Epidermal melanocyte (primary cell): ENCODE measurements around the gene ADRB2.

Experiments used
- DNase-seq: peaks from one replicate; pipeline ENCODE4 v3.0.0; 2011; ENCODE audit warnings: low spot score; ENCODE audit not compliant: insufficient read length

ADRB2 gene

DNA sequence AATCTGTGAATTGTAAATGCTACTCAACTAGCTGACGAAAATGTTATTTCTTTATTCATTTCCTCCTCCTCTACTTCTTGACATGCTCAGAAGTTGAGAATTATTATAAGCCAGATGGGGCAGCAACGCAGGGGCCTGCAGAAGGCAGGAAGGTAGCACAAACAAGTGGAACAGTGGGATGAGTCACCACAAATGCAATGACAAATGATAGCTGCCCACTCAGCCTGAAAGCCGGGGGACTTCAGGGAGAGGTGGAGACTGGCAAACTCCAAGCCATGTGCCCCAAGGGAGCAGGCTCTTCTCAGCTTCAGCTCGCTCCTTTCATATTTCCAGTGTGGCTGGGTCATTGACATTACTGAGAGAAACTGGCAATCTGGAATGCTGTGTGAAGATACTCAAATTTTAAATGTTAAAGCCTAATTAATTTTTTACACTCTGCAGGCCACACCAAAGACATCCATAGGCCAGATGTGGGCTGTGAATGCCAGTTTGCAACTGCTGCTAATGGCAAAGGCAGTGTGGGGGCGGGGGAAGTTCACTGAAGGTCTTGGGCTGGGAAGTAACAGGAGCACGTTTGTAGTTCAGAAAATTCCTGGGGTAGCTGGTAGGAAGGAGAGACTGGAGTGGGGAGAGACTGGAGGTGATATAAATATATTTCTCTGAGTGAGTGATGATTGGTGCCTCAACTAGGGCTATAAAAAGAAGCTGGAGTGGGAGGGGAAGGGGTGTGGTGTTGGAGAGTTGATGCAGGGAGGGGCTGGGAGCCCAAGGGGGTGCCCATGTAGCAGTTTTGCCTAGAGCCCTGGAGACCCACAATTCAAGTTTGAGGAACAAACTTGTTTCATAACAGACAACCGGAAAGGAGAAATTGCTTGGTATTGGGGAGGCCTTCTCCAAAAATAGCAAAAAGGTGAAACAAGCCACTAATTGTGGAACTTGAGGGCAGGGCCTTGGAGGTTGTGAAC, 20.8 kb upstream of the ADRB2 start:
- no peak for DNase-seq

DNA sequence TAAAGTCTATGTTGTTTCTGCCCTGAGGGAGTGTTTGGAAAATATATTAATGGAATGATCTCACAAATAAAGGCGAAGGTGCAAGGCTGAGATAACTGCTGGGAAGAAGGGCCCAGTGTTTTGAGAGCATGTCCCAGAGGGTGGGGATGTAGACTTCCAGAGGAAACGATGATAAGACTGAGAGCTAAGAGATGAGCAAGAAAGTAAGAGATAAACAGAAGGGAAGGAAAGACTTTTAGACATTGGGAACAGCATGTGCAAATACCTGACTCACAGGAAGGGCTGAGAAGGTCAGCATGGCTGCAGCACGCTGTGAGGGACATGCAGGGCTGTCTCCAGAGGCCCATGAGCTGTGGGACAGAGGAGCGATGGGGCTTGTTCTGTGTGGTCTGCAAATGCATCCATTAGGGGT, 19.9 kb upstream of the ADRB2 start:
- DNase-seq = no peak

DNA sequence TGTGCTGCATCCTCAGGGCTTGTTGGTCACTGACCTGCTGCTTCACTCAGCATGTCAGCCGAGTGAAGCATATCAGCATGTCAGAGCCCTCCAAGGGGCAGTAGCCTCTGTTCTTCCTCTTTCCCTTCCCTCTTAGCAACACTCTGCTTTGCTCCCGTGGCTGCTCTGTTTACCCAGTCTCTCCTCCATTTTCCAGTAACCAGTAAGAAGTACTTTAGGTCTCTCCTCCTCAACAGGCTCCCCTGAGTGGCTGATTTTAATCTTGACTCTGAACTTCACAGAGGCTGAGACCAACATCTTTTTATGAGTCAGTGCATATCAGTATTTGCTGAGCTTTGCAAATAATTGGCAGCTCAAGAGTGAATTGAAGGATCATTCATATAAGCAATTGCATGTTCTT, 18.6 kb upstream of the ADRB2 start:
- no peak for DNase-seq

DNA sequence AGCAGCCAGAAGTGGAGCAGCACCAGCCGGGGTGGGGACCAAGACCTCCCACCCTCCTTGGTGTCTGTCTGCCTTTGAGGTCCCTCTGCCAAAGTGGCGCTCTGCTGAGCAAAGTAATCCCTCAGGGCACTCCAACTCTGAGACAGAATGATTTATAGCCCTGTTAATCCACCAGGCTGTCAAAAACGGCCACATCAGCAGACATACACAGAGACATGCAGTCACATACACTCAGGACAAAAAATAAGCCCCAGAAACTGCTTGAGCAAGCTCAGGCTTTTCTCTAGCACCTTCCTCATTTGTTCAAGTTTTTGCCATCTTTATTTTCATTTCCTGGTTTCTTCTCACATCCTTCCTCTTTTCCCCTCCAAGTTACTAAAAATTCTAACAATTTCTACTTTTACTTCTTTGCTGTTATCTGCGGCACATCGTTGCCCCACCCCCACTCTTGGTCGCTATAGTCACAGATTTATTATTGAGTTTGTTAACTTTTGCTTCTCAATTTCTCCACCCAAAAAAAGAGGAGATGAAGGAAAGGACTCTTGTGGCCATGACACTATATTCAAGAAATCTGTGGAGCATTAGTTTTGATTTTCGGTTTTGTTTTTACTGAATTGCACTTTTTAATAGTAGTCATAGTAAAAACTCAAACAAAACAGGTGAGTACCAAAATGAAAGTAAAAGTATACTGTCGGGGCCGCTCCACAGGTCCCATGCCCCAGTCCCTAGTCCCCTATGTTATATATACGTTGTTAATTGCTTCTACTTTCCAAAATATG, 17.4 kb upstream of the ADRB2 start:
- no peak for DNase-seq

DNA sequence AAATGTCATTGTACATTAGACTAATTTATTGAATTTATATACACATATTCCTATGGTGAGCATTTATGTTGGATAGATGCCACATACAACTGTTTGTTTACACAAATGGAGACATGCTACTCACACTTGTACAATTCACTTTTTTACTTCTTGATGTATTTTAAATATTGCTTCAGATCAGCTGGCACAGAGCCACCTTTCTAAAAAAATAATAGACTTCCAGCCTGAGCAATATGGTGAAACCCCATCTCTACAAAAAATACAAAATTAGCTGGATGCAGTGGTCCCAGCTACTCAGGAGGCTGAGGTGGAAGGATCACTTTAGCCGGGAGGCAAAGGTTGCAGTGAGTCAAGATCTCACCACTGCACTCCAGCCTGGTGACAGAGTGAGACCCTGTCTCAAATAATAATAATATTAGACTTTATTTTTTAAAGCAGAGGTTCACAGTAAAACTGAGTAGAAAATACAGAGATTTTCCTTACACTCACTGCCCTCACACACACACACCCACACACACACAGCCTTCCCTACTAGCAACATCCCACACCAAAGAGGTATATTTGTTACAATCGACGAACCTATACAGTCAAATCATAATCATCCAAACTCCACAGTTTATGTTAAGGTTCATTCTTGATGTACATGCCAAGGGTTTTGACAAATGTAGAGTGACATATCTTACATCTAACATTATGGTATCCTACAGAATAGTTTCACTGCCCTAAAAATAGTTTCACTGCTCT, 16.5 kb upstream of the ADRB2 start:
- DNase-seq = no peak

DNA sequence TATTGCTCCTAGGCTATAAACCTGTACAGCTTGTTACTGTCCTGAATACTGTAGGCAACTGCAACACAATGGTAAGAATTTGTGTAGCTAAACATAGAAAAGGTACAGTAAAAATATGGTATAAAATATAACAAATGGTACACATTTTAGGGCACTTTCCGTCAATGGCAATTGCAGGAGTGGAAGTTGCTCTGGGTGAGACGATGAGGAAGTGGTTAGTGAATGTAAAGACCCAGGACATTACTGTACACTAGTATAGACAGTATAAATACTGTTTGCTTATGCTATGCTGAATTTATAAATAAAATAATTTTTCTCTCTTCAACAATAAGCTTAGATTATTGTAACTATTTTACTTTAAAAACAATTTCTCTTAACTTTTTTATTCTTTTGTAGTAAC, 15.6 kb upstream of the ADRB2 start:
- no peak for DNase-seq

DNA sequence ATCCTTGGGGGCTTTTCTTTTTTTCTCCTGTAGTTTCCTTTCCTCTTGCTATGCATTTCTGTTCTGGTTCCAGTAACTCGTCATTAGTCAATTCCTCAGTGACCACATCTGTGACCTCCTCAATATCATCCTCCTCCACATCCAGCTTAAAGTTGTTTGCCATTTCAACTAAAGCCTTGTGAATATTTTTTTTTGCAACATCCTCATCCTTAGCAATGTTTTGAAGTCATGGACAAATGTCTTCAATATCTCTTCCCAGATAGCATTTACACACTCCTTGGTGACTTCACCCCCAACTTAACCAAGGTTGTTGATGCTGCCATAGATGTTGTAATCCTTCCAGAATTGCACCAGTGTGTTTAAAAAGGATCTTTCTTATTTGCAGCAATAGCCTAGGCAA, 14.7 kb upstream of the ADRB2 start:
- no peak for DNase-seq

DNA sequence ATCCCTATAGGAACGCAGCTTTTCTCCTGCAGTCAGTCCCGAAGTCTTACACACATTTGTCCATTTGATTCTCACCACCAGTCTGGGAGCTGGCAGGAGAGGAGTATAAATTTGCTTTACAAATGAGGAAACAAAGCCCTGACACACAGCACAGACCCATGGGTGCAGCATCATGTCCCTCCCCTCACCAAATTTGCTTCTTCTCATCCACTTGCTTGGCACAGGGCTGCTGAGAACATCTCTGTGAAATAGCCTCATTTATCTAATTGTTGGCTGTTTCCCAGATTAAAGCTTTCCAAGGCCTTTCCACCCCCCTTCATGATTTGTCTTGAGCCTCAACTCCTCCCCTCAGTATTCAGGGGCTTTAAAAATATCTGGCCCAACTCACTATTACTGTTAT, 11.3 kb upstream of the ADRB2 start:
- DNase-seq = no peak

DNA sequence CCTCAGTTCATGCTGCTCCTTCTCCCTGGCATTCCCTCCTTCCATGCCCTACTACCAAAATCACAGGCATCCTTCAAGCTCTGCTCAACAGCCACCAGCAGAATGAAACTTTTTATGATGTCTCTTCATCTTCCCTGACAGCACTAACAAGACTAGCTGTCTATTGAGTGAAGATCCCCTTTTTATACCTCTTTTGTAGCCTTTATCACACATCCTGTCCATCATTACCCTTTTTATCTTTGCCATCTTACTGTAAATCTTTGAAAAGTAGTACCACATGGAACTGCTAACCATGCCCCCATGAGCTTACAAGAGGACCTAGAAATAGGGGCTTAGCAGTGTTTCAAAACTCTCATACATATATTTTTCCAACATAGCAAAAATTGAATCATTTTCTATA, 10.8 kb upstream of the ADRB2 start:
- DNase-seq = no peak

DNA sequence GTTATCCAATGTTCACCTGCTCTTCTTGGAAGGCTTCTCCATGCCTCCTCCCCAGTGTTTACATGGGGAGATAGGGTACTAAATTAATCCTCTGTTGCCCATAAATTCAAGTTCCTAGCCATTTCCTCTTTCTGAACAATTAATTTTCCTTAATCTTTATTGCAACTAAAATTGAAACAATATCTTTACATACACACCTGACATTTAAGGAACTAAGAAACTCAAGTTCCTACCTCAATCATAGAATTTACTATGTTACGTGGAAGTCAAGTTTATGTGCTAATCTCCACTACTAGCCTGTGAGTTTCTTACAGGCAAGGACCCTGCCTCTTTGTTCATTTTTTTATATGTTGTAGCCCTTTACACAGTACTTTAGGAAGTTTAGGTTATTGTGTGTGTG, 10.1 kb upstream of the ADRB2 start:
- DNase-seq = no peak

DNA sequence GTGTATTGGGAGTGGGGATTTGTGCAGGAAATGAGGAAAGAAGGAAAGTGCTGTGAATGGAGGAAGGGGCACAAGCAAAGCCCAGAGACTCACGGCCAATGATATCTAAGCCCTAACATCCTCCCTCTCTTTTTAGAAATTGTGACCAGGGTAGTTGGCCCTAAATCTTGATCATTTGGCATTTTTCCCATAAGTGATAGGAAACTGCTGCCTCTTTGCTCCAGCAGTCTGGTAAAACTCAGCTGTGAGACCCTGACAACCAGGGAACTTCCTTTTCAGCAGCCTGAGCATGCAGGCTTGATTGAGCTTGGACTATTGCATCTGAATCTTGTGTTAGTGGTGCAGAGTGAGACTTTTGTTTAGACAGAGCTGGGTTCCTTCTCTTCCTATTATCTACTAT, 9.6 kb upstream of the ADRB2 start:
- no peak for DNase-seq

DNA sequence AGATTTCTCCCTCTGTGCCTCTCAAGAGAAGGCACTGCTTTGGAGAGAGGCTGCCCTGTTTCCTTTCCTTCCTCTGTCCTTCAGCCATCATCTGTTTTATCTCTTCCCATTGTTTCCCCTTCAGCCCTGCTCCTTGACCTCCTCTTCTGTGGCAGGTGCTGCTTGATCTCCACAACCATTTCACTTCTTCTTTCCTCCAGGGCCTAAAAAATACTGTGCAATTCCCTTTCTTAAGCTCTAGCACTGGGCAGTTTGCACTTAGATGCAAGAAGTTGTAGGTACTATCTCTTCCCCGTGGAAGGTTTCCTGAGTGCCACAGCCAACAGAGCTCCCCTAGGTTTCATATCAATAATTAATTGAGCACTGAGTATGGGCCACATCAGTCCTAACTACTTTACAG, 8.8 kb upstream of the ADRB2 start:
- no peak for DNase-seq

DNA sequence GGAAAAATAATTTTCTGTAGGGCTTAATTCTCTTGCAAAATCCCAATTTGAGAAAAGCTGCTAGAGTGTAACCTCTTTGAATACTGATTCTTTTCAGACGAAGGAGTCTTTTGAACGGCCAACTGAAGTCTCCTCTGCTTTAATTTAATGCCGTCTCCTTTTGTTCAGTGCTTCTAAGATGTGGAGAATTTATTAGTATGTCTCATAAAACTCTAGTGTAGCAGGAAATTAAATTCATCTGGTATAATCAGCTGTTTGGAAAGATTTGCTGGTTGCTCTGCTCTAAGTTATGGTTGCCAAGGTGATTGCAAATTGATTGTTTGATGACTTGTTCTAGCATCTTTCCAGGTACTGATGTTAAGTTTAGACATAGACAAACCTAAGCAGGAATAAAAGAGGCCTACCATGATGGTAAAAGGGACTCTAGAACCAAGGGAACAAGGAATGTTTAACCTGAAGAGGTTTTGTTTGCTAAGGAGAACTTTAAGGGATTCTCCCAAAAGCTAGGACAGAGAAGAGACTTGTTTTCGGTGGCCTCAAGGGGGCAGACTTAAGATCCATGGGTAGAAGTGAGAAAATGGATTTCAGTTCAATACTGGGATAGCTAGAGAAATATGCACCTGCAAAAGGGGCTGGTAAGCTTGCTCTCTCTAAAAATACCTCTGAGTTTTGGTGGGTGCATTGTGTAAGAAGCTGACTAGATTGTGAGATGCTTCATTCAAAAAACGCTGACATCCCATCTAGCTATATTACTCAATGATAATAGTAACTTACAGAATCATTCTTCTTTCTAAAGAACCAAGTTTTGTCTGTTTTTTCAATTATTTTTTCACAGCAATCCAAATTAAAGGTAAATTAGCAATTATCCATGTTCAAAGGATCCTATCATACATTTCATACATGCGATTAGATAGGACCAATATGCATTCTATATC, 5.7 kb upstream of the ADRB2 start:
- DNase-seq = no peak

DNA sequence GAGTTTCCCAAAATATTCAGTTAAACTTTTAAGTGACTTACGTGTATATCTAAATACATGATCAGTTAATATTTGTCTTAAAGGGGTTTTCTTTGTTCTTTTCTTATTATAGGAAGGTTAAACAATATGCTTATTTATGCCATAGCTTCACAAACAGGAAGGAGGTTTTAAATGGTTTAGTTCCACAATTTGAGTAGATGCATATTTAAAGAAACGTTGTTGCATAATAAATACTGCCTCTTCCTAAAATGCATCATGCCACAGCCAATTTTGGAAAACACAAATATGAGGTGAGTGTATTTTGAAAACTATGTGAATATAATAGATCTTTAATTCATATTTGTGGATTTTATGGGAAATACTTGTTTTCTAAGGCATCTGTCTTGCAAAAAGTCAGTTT, 2.5 kb upstream of the ADRB2 start:
- DNase-seq = no peak

DNA sequence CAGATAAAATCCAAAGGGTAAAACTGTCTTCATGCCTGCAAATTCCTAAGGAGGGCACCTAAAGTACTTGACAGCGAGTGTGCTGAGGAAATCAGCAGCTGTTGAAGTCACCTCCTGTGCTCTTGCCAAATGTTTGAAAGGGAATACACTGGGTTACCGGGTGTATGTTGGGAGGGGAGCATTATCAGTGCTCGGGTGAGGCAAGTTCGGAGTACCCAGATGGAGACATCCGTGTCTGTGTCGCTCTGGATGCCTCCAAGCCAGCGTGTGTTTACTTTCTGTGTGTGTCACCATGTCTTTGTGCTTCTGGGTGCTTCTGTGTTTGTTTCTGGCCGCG, 727 bp upstream of the ADRB2 start:
- no peak for DNase-seq

DNA sequence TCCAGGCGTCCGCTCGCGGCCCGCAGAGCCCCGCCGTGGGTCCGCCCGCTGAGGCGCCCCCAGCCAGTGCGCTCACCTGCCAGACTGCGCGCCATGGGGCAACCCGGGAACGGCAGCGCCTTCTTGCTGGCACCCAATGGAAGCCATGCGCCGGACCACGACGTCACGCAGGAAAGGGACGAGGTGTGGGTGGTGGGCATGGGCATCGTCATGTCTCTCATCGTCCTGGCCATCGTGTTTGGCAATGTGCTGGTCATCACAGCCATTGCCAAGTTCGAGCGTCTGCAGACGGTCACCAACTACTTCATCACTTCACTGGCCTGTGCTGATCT, 294 bp downstream of the ADRB2 start:
- DNase-seq = no peak

DNA sequence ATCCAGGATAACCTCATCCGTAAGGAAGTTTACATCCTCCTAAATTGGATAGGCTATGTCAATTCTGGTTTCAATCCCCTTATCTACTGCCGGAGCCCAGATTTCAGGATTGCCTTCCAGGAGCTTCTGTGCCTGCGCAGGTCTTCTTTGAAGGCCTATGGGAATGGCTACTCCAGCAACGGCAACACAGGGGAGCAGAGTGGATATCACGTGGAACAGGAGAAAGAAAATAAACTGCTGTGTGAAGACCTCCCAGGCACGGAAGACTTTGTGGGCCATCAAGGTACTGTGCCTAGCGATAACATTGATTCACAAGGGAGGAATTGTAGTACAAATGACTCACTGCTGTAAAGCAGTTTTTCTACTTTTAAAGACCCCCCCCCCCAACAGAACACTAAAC, 1.3 kb downstream of the ADRB2 start:
- no peak for DNase-seq

DNA sequence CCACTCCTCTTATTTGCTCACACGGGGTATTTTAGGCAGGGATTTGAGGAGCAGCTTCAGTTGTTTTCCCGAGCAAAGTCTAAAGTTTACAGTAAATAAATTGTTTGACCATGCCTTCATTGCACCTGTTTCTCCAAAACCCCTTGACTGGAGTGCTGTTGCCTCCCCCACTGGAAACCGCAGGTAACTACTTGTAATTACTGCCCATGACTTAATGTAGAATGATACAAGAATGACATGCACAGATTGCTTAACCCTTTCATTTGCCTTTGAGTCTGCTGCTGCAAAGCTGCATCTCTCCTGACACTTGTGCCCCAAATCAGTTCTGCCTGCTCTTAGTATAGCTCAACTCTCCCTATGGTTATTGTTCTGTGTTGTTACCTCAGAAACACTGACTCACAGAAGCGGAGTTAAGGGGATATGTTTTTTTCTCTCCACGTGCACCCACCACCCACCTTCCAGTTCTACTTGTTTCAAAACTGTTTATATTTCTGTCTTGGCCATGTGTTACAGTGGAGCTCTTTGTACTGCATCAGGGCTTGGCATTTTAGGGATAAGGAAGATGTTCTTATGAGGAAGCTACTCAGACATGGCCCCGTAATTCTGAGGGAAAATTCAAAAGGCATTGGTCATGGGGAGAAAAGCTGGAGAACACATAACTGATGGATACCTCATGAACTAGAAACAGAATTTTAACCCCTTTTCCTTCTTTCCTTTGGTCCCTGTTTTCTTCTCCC, 2.3 kb downstream of the ADRB2 start:
- DNase-seq = no peak

DNA sequence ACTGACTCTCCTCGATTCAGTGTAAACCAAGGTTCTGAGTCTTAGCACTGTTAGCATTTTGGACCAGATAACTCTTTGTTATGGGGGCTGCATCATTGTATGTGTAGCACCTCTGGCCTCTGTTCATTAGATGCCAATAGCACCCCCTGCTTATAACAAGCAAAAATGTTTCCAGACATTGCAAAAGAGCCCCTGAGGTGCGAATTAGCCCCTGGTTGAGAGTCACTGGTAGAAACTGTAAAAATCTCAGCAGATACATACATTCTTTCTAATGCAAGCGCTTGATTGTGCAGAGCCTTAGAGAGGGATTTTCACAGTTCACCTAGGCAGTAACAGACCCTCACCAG, 2.8 kb downstream of the ADRB2 start:
- no peak for DNase-seq

DNA sequence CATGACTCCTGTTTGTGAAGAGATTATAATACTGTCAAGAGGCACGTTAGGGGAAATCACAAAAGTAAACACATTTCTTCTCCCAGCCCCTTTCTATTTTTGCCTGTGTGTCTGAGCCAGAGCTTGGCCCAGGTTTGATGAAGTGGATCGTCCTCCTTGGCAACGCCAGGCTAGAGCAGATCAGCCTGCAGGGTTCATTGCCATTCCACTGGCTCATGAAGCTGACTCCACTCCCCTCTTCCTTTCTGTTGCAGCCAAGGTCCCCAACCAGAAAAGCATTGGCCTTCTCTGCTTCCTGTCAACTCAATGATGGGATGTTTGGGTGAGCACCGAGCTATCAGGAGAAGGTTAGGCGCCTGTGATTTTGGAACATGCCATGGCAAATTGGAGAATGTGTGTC, 3.3 kb downstream of the ADRB2 start:
- no peak for DNase-seq

DNA sequence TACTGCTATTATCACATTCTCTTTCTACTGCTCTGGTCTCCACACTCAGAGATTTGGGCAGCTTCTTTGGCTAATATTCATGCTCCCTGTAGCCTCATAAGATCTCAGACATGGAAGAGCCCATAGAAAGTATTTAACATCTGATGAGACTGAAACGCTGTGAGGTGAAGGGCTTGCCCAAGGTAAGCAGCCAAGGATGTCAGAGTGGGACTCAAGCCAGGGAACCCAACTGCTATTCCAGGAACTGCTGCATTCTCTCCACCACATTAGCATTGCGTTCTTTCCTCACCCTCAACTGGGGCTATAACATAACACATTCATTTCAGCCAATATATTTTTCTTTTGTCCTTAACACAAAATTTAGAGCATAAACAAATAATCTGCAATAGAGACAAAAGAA, 3.8 kb downstream of the ADRB2 start:
- DNase-seq = no peak
